MCF 10A (cell line): ENCODE results near the gene B4GALT1. TPM values are rescaled to one million over a fixed set of nuclear protein-coding genes. Genes with fewer than 3 reads are reported as not detected.

Source experiments
- BruUV-seq: library from RNA; stranded (reverse); fragments of 400-500 nt; replicated peaks from 2 replicates; lab custom pipeline; 2021; lab: Mats Ljungman, UMichigan
- CTCF ChIA-PET: fragments of 300-600 bp; sonication (Branson Sonifier 250); formaldehyde crosslinking; extraction: SDS; loops from one replicate; lab custom pipeline; 2021; ENCODE audit warnings: antibody characterized with exemption, inconsistent platforms; lab: Yijun Ruan, JAX
- POLR2A ChIA-PET: fragments of 300-600, 350-650 bp; sonication (Branson Sonifier 250); formaldehyde crosslinking; extraction: SDS; loops from one replicate; lab custom pipeline; 2020; ENCODE audit warnings: antibody characterized with exemption, inconsistent platforms; lab: Yijun Ruan, JAX
- DNase-seq: peaks from one replicate; pipeline ENCODE4 v3.0.0-alpha.2; 2018; ENCODE audit not compliant: unreplicated experiment
- H3K27ac Mint-ChIP-seq: one replicate; pipeline ENCODE4 v1.8.0; 2022; ENCODE audit warnings: mild to moderate bottlenecking, low read depth, mixed read lengths; ENCODE audit not compliant: unreplicated experiment
- H3K27me3 Mint-ChIP-seq: one replicate; pipeline ENCODE4 v1.8.0; 2022; ENCODE audit warnings: mixed read lengths; ENCODE audit not compliant: insufficient read depth, unreplicated experiment
- H3K36me3 Mint-ChIP-seq: one replicate; pipeline ENCODE4 v1.8.0; 2022; ENCODE audit warnings: mild to moderate bottlenecking, moderate library complexity, mixed read lengths; ENCODE audit not compliant: insufficient read depth, unreplicated experiment
- H3K4me1 Mint-ChIP-seq: one replicate; pipeline ENCODE4 v1.8.0; 2022; ENCODE audit warnings: mixed read lengths; ENCODE audit not compliant: insufficient read depth, unreplicated experiment
- H3K4me3 Mint-ChIP-seq: one replicate; pipeline ENCODE4 v1.8.0; 2022; ENCODE audit warnings: mild to moderate bottlenecking, moderate library complexity, mixed read lengths; ENCODE audit not compliant: unreplicated experiment
- H3K9me3 Mint-ChIP-seq: one replicate; pipeline ENCODE4 v1.8.0; 2022; ENCODE audit warnings: mixed read lengths; ENCODE audit not compliant: unreplicated experiment
- intact Hi-C: fragments of 100-400 bp; cut with micrococcal nuclease; formaldehyde crosslinking; loops from 2 replicates; pipeline ENCODE4 v1.14.1; 2022
- total RNA-seq: library from RNA; stranded (reverse); gene quantifications from 2 replicates; pipeline ENCODE4 v1.2.3, GENCODE V29; 2022
- TF ChIP-seq, protein P1 (sequence below): fragments of 200-600 bp; IDR thresholded peaks from one replicate; pipeline ENCODE4 v1.8.0; 2022; ENCODE audit warnings: antibody characterized with exemption, mild to moderate bottlenecking; ENCODE audit not compliant: unreplicated experiment

Gene B4GALT1
- total RNA-seq, 1 experiment from 2014 or later = 184 TPM

- intact Hi-C loops = loop anchor here (1.0 kb wide), 1 partner anchor 89 kb away; no protein-coding TSS in a partner anchor
- TF ChIP-seq, protein P1, sequence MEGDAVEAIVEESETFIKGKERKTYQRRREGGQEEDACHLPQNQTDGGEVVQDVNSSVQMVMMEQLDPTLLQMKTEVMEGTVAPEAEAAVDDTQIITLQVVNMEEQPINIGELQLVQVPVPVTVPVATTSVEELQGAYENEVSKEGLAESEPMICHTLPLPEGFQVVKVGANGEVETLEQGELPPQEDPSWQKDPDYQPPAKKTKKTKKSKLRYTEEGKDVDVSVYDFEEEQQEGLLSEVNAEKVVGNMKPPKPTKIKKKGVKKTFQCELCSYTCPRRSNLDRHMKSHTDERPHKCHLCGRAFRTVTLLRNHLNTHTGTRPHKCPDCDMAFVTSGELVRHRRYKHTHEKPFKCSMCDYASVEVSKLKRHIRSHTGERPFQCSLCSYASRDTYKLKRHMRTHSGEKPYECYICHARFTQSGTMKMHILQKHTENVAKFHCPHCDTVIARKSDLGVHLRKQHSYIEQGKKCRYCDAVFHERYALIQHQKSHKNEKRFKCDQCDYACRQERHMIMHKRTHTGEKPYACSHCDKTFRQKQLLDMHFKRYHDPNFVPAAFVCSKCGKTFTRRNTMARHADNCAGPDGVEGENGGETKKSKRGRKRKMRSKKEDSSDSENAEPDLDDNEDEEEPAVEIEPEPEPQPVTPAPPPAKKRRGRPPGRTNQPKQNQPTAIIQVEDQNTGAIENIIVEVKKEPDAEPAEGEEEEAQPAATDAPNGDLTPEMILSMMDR = peak; percentile 58
- ChIA-PET POLR2A (interaction anchor here (0.6 to 3.6 kb wide), 7 partner anchors 8 to 52 kb away, joined by 3 to 43 read pairs (median 3); no protein-coding TSS in a partner anchor), CTCF (interaction anchor here (0.8 to 1.9 kb wide), 5 partner anchors 9 to 85 kb away, joined by 3 to 6 read pairs (median 3); no protein-coding TSS in a partner anchor)
- Mint-ChIP-seq H3K4me1 (peaks cover 40% of the 10 kb centered on the region), H3K36me3 (peaks cover 9% of the 10 kb centered on the region), H3K4me3 (no peak overlapping the region), H3K27me3 (no peaks in the 10 kb centered on the region), H3K27ac (no peak overlapping the region), H3K9me3 (no peaks in the 10 kb centered on the region)
- peak; percentile 84 for DNase-seq
- no TSS peak for BruUV-seq
Measured at GRCh38 chr9:33170464-33171415, 3.6 kb upstream of the B4GALT1 start.

- Mint-ChIP-seq H3K9me3 (no peaks in the 10 kb centered on the region), H3K4me1 (peaks cover 45% of the 10 kb centered on the region), H3K4me3 (peak overlapping the region; percentile 10), H3K27ac (peak overlapping the region; percentile 47), H3K27me3 (no peaks in the 10 kb centered on the region), H3K36me3 (peaks cover 26% of the 10 kb centered on the region)
- intact Hi-C loops = no loop called here
- TF ChIP-seq, protein P1 = no peak
- BruUV-seq = no TSS peak
- DNase-seq = no peak
- ChIA-PET CTCF (interaction anchor here (1.7 kb wide), 1 partner anchor 57 kb away, joined by 7 read pairs; no protein-coding TSS in a partner anchor), POLR2A (interaction anchor here (0.6 to 12.0 kb wide), 4 partner anchors 15 to 65 kb away, joined by 3 to 188 read pairs (median 4); no protein-coding TSS in a partner anchor)
Measured at GRCh38 chr9:33168941-33169544, 1.9 kb upstream of the B4GALT1 start.

DNA sequence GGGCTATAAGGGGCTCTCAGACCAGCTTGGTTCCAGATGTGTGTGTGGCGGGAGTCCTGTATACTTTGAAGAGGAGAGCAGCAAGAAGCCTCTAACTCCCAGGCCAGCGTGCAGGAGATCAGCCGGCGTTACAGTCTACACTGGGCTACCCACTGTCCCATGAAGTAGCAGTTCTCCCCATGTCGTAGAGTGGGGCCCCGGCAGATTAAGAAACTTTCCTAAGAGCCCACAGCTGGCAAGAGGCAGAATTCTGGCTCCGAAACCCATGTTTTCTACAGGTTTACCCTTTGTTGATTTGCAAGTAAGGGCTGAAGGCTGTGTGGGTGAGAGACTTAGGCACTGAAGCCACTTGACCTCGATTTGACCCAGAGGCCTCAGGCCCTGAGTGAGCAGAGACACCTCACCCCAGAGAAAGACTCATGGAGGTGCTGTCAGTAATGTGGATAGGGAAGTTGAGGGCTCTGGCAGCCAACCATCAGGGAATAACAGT is 881 bp upstream of the B4GALT1 start:
- DNase-seq = no peak
- peaks cover 27% of the 10 kb centered on the region for H3K36me3 Mint-ChIP-seq
- no peaks in the 10 kb centered on the region for H3K27me3 Mint-ChIP-seq
- ChIA-PET CTCF (interaction anchor here (0.6 to 1.6 kb wide), 3 partner anchors 10 to 96 kb away, joined by 3 to 4 read pairs (median 3); no protein-coding TSS in a partner anchor), POLR2A (interaction anchor here (0.5 to 12.0 kb wide), 15 partner anchors 10 to 209 kb away, joined by 3 to 242 read pairs (median 7); partner anchors contain the start of gene NFX1)
- no peaks in the 10 kb centered on the region for H3K9me3 Mint-ChIP-seq
- H3K4me3 Mint-ChIP-seq = peak overlapping the region; percentile 96
- BruUV-seq = no TSS peak
- H3K4me1 Mint-ChIP-seq = peaks cover 51% of the 10 kb centered on the region
- H3K27ac Mint-ChIP-seq = peak overlapping the region; percentile 86
- intact Hi-C loops = loop anchor here (2.0 kb wide), 2 partner anchors 35 to 51 kb away; no protein-coding TSS in a partner anchor
- TF ChIP-seq, protein P1 = no peak
